Right lung (tissue), 10 donors: ENCODE data around the gene CADM2. TPM values are rescaled to one million over a fixed set of nuclear protein-coding genes. Genes with fewer than 3 reads are reported as not detected.
"Not testable (repeated sequence)": the region's sequence is repeated elsewhere in the genome, so short reads cannot be mapped to it uniquely, and the experiment has no call there.

Experiments used
- DNase-seq, 2 donors: peaks; one replicate each; pipeline ENCODE4 v3.0.0-alpha.2; 2013
- long read RNA-seq, 8 donors: transcript quantifications; one replicate each; lab custom pipeline, GENCODE V29; 2026
- polyA plus RNA-seq, 5 donors: library from polyadenylated mRNA; unstranded; fragments of 120-200 nt; gene quantifications; one replicate each; pipeline versions ENCODE4 v1.2.1 to v1.2.3, GENCODE V29; 2013; ENCODE audit warnings: inconsistent platforms in 1 of 5, low replicate concordance in 1 of 5; ENCODE audit not compliant: insufficient read length in 5 of 5, insufficient read depth in 1 of 5

The CADM2 gene
- polyA plus RNA-seq = 1 to 10 TPM in 4 of 5 donors, under 1 TPM in 1; 0.41 to 1.8 (median 1.7) TPM
- long read RNA-seq, donor 1 = 0 reads
- long read RNA-seq, donor 2 = 0 reads
- long read RNA-seq, donor 3, partial matches to known transcripts = 30 of 30 reads
- long read RNA-seq, donor 3, other reads (novel, unspliced or antisense) = 0 of 30 reads
- long read RNA-seq, donor 4 = 0 reads
- long read RNA-seq, donor 5 = 0 reads
- long read RNA-seq, donor 6 = 0 reads
- long read RNA-seq, donor 7 = 0 reads
- long read RNA-seq, donor 8 = 0 reads

GRCh38 chr3:84958495-84959469, at the start of gene CADM2:
TSS of gene CADM2 (plus strand) at chr3:84958989.
- DNase-seq = peak; percentile 86 to 90

GRCh38 chr3:84918592-84918991, 40.2 kb upstream of the CADM2 start:
- not testable (repeated sequence) for DNase-seq

- no peak for DNase-seq
Observed at GRCh38 chr3:84922682-84923081, 36.1 kb upstream of the CADM2 start.

- DNase-seq = no peak
Observed at GRCh38 chr3:84925571-84925970, 33.2 kb upstream of the CADM2 start.

GRCh38 chr3:84943379-84943778, 15.4 kb upstream of the CADM2 start:
- DNase-seq = no peak

- DNase-seq = no peak
Observed at GRCh38 chr3:84946240-84946639, 12.5 kb upstream of the CADM2 start.

GRCh38 chr3:84959470-84960271, 882 bp downstream of the CADM2 start:
- DNase-seq = no peak

- DNase-seq = no peak
Observed at GRCh38 chr3:84960581-84960980, 1.8 kb downstream of the CADM2 start.

- DNase-seq = no peak
Observed at GRCh38 chr3:84961011-84961410, 2.2 kb downstream of the CADM2 start.

- DNase-seq = no peak
Observed at GRCh38 chr3:84961521-84962255, 2.9 kb downstream of the CADM2 start.

GRCh38 chr3:84962415-84962814, 3.6 kb downstream of the CADM2 start:
- DNase-seq = no peak

- DNase-seq = no peak
Observed at GRCh38 chr3:84963137-84963536, 4.3 kb downstream of the CADM2 start.

- DNase-seq = no peak
Observed at GRCh38 chr3:84965141-84965540, 6.4 kb downstream of the CADM2 start.

- no peak for DNase-seq
Observed at GRCh38 chr3:84967767-84968581, 9.2 kb downstream of the CADM2 start.

GRCh38 chr3:84968701-84969235, 10.0 kb downstream of the CADM2 start:
- no peak for DNase-seq

- DNase-seq = no peak
Observed at GRCh38 chr3:84974347-84974746, 15.6 kb downstream of the CADM2 start.

- no peak for DNase-seq
Observed at GRCh38 chr3:84977021-84977420, 18.2 kb downstream of the CADM2 start.

- DNase-seq = no peak
Observed at GRCh38 chr3:84978843-84979242, 20.1 kb downstream of the CADM2 start.

- DNase-seq = no peak
Observed at GRCh38 chr3:84980011-84980410, 21.2 kb downstream of the CADM2 start.

- DNase-seq = no peak
Observed at GRCh38 chr3:84980456-84980855, 21.7 kb downstream of the CADM2 start.
